GM10266 (cell line): ENCODE results near the gene TNNC1.

Source experiments
- DNase-seq: peaks from one replicate; pipeline ENCODE4 v3.0.0; 2012; ENCODE audit errors: extremely low spot score
- CTCF ChIP-seq: IDR thresholded peaks from 2 replicates; pipeline ENCODE4 v1.5.1; 2012; ENCODE audit warnings: mild to moderate bottlenecking, low read depth; ENCODE audit not compliant: control insufficient read depth, insufficient read depth; ENCODE audit errors: missing control alignments

TNNC1 gene

GRCh38 chr3:52434491-52435115 is 19.2 kb downstream of the TNNC1 start:
- no peak for DNase-seq
- no peak for TF ChIP-seq CTCF

GRCh38 chr3:52433996-52434479 is 19.8 kb downstream of the TNNC1 start:
- no peak for DNase-seq
- TF ChIP-seq CTCF, result no peak

GRCh38 chr3:52433328-52433995 is 20.4 kb downstream of the TNNC1 start:
- DNase-seq, result no peak

GRCh38 chr3:52432691-52433141 is 21.1 kb downstream of the TNNC1 start:
- DNase-seq, result no peak
- no peak for TF ChIP-seq CTCF

More at GRCh38 chr3:52433328-52433995, 20.4 kb downstream of the TNNC1 start:
- TF ChIP-seq CTCF, result no peak

GRCh38 chr3:52432225-52432624 is 21.6 kb downstream of the TNNC1 start:
- no peak for TF ChIP-seq CTCF
- no peak for DNase-seq

- DNase-seq, result no peak
- no peak for TF ChIP-seq CTCF
Observed at GRCh38 chr3:52431459-52432223, 22.2 kb downstream of the TNNC1 start.
